Body of pancreas (tissue), 4 donors: ENCODE data around the gene GALNT16.

Source experiments
- CTCF ChIP-seq, 7 experiments: fragments of 450-650 bp in 4 of 7; fragments of 200-600 bp in 3 of 7; sonication (generic) in 3 of 7; IDR thresholded peaks; one replicate each; pipeline ENCODE4 v1.5.1; 2016 to 2019; ENCODE audit warnings: antibody characterized with exemption in 7 of 7
- POLR2A ChIP-seq, 3 donors: fragments of 450-650 bp; IDR thresholded peaks; one replicate each; pipeline ENCODE4 v1.6.1; 2016; ENCODE audit warnings: antibody characterized with exemption in 3 of 3, mild to moderate bottlenecking in 2 of 3

DNA sequence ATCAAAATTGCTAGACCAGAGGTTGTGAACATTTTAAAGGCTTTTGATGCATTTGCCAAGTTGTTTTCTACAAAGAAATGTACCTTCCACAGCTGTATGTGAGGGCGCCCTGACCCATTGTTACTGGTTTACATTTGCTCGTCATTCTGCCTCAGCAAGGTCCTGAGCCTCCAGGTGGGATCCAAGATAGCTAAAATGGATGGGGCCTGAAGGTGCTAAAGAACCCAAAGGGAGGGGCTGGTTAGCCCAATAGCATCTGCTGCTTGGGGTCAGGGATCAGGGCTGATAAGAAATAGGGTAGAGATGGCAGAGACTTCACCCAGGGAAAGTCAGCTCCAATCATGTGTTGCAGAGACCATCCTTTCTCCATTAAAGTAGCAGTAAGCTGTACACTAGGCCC lies 43.1 kb downstream of the GALNT16 start:
- no peak for TF ChIP-seq CTCF (IDR thresholded peaks at IDR 0.05)
- TF ChIP-seq POLR2A (IDR thresholded peaks at IDR 0.05) = no peak
